ENCODE data around the gene EMILIN2. TPM values are rescaled to one million over a fixed set of nuclear protein-coding genes. Genes with fewer than 3 reads are reported as not detected.

The EMILIN2 gene
- total RNA-seq, 1 experiment from 2014 or later: 11.7 TPM

DNA sequence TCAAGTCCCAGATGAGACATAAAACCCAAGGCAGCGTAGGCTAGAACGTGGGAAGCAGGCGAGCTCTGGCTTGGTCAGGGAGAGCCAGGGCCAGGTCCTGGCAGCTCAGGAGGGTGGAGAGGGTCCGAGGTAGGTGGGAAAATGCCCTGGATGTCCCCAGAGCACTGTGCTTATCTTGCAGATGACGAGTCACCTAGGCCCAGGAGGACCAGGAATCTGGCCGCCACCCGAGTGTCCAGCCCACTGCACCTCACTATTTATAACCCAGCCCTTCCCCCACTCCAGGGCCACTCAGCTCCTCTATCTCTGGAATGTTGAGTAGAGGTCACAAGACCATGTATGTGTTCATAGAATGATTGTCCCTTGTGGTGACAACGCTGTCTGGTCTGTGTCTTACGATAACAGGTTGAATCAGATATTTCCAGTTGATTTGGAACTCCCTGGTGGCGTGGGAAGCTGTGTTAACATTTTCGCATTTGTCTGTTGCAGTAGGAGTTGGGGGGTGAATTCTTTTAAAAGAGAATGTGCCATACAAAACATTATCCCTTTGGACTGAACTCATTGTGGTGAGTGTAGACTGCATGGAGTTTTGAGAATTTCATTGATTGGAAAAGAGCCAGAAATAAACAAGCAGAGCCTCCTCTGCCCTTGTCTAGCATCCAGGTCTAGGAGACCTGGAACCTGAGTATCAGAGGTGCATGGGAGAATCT lies 47.5 kb downstream of the EMILIN2 start:
- DNase-seq (ENCODE audit: low spot score) (no peak), ATAC-seq (no peak)
- Mint-ChIP-seq H3K4me3 (no peak overlapping the region), H3K36me3 (0 out of 2 replicates have a peak, but pooled peaks cover 4% of the 10 kb centered on the region), H3K9me3 (peaks cover 18% of the 10 kb centered on the region), H3K4me1 (peaks cover 12% of the 10 kb centered on the region), H3K27me3 (ENCODE audit: low read depth) (no peaks in the 10 kb centered on the region), H3K27ac (no peak overlapping the region)
- no peak for TF ChIP-seq NFE2L1 (CRISPR knock-in tag; IDR thresholded peaks at IDR 0.05)
- TF ChIP-seq, protein P1, sequence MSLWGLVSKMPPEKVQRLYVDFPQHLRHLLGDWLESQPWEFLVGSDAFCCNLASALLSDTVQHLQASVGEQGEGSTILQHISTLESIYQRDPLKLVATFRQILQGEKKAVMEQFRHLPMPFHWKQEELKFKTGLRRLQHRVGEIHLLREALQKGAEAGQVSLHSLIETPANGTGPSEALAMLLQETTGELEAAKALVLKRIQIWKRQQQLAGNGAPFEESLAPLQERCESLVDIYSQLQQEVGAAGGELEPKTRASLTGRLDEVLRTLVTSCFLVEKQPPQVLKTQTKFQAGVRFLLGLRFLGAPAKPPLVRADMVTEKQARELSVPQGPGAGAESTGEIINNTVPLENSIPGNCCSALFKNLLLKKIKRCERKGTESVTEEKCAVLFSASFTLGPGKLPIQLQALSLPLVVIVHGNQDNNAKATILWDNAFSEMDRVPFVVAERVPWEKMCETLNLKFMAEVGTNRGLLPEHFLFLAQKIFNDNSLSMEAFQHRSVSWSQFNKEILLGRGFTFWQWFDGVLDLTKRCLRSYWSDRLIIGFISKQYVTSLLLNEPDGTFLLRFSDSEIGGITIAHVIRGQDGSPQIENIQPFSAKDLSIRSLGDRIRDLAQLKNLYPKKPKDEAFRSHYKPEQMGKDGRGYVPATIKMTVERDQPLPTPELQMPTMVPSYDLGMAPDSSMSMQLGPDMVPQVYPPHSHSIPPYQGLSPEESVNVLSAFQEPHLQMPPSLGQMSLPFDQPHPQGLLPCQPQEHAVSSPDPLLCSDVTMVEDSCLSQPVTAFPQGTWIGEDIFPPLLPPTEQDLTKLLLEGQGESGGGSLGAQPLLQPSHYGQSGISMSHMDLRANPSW (CRISPR knock-in tag; conservative IDR thresholded peaks at IDR 0.05; ENCODE audit: low read depth): no peak
- TF ChIP-seq SMAD3 (CRISPR knock-in tag; IDR thresholded peaks at IDR 0.05; ENCODE audit: borderline replicate concordance): no peak
- no peak for TF ChIP-seq CBFB (CRISPR knock-in tag; IDR thresholded peaks at IDR 0.05; ENCODE audit: low read depth)
- CTCF ChIA-PET: interaction anchor here (1.6 kb wide), 1 partner anchor 128 kb away, joined by 5 read pairs; no protein-coding TSS in a partner anchor
- POLR2A ChIA-PET: no interaction called here

DNA sequence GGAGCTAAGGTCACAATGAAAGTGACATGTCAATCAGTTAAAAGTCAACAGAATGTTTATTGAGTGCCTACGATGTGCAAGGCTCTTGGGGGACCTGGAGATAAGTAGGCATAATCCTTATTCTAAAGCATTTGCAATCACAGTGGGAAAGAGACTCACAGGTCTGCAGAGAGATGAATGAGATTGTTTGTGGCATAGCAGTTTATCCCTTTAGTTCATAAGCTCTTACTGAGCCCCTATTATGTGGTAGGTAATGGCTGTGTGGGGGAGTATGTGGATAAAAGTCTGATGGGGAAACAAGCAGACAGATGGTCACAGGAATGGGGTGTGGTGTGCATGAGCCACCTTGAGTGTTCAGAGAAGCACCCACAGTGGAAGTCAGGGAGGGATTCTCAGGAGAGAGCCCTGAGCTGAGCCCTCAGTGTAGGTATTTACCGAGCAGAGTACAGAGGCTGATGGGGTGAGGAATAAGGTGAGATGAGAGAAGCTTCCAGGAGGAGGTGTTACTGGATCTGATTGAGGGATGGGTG lies 48.1 kb downstream of the EMILIN2 start:
- Mint-ChIP-seq H3K27ac (no peak overlapping the region), H3K27me3 (ENCODE audit: low read depth) (no peaks in the 10 kb centered on the region), H3K4me3 (no peak overlapping the region), H3K36me3 (0 out of 2 replicates have a peak, but pooled peaks cover 4% of the 10 kb centered on the region), H3K9me3 (peaks cover 18% of the 10 kb centered on the region), H3K4me1 (peaks cover 12% of the 10 kb centered on the region)
- ATAC-seq (no peak), DNase-seq (ENCODE audit: low spot score) (no peak)
- POLR2A ChIA-PET: no interaction called here
- no peak for TF ChIP-seq NR1H2 (CRISPR knock-in tag; IDR thresholded peaks at IDR 0.05)
- TF ChIP-seq GRHL2 (CRISPR knock-in tag; IDR thresholded peaks at IDR 0.05; ENCODE audit: insufficient replicate concordance, severe bottlenecking): no peak
- no peak for TF ChIP-seq CREM (CRISPR knock-in tag; IDR thresholded peaks at IDR 0.05)
- CTCF ChIA-PET: no interaction called here

DNA sequence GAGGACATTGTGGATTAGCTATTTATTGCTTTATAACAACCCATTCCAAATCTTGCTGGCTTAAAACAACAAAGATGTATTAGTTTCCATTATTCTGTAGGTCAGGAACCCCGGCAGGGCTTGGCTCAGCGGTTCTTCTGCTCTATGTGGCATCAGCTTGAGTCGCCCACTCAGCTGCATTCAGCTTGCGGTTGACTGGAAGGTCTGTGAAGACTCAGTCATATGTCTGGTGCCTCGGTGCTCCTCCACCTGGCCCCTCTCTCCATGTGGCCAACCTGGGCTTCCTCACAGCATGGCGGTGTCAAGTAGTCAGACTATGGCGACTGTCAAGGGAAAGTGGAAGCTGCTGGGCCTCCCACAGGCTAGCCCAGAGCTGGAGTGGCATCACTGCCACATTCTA lies 48.6 kb downstream of the EMILIN2 start:
- Mint-ChIP-seq H3K4me1 (peaks cover 16% of the 10 kb centered on the region), H3K36me3 (0 out of 2 replicates have a peak, but pooled peaks cover 4% of the 10 kb centered on the region), H3K27me3 (ENCODE audit: low read depth) (no peaks in the 10 kb centered on the region), H3K9me3 (peaks cover 18% of the 10 kb centered on the region), H3K27ac (no peak overlapping the region), H3K4me3 (no peak overlapping the region)
- DNase-seq (ENCODE audit: low spot score) (no peak), ATAC-seq (no peak)
- ChIA-PET CTCF (no interaction called here), POLR2A (no interaction called here)
- TF ChIP-seq ZNF121 (CRISPR knock-in tag; IDR thresholded peaks at IDR 0.05): no peak
- TF ChIP-seq JUN (CRISPR knock-in tag; IDR thresholded peaks at IDR 0.05): no peak
- TF ChIP-seq IRF2 (CRISPR knock-in tag; IDR thresholded peaks at IDR 0.05; ENCODE audit: borderline replicate concordance, low read depth): no peak
- TF ChIP-seq NFE2L1 (CRISPR knock-in tag; IDR thresholded peaks at IDR 0.05): no peak
- TF ChIP-seq, protein P2, sequence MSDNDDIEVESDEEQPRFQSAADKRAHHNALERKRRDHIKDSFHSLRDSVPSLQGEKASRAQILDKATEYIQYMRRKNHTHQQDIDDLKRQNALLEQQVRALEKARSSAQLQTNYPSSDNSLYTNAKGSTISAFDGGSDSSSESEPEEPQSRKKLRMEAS (CRISPR knock-in tag; IDR thresholded peaks at IDR 0.05): no peak
- no peak for TF ChIP-seq FOXP1 (CRISPR knock-in tag; IDR thresholded peaks at IDR 0.05; ENCODE audit: borderline replicate concordance)
- TF ChIP-seq, protein P3, sequence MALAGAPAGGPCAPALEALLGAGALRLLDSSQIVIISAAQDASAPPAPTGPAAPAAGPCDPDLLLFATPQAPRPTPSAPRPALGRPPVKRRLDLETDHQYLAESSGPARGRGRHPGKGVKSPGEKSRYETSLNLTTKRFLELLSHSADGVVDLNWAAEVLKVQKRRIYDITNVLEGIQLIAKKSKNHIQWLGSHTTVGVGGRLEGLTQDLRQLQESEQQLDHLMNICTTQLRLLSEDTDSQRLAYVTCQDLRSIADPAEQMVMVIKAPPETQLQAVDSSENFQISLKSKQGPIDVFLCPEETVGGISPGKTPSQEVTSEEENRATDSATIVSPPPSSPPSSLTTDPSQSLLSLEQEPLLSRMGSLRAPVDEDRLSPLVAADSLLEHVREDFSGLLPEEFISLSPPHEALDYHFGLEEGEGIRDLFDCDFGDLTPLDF (CRISPR knock-in tag; IDR thresholded peaks at IDR 0.05): no peak

DNA sequence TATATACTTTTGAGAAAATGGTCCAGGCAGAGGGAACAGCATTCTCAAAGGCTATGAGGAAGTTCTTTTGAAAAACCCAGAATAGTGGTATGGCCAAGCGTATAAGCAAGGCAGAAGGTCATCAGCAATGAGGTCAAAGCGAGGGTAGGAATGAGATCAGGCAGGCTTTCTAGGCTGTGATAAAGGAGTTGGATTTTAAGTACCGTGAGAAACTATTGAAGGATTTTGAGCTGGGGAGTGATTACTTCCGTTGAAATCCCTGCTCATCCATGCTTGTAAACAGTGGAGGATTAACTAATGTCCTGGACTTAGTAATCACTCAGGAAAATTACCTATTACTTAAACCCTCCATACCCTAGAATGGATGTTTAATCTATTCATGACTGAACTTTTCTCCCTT lies 50.2 kb downstream of the EMILIN2 start:
- CTCF ChIA-PET: interaction anchor here (0.6 kb wide), 1 partner anchor 51 kb away, joined by 3 read pairs; no protein-coding TSS in a partner anchor
- POLR2A ChIA-PET: interaction anchor here (0.6 kb wide), 1 partner anchor 66 kb away, joined by 4 read pairs; no protein-coding TSS in a partner anchor
- Mint-ChIP-seq H3K36me3 (0 out of 2 replicates have a peak, but pooled peaks cover 4% of the 10 kb centered on the region), H3K27me3 (ENCODE audit: low read depth) (no peaks in the 10 kb centered on the region), H3K4me1 (peaks cover 22% of the 10 kb centered on the region), H3K27ac (no peak overlapping the region), H3K9me3 (peaks cover 12% of the 10 kb centered on the region), H3K4me3 (no peak overlapping the region)
- ATAC-seq: no peak
- DNase-seq (ENCODE audit: low spot score): no peak
- no peak for TF ChIP-seq ATF1 (CRISPR knock-in tag; IDR thresholded peaks at IDR 0.05)
- no peak for TF ChIP-seq GTF2I (CRISPR knock-in tag; conservative IDR thresholded peaks at IDR 0.05)
- no peak for TF ChIP-seq NR3C1 (CRISPR knock-in tag; conservative IDR thresholded peaks at IDR 0.05; ENCODE audit: low read depth)
- TF ChIP-seq ZNF219 (CRISPR knock-in tag; IDR thresholded peaks at IDR 0.05; ENCODE audit: borderline replicate concordance): no peak
- no peak for TF ChIP-seq NFYB (CRISPR knock-in tag; conservative IDR thresholded peaks at IDR 0.05; ENCODE audit: low read depth)
- TF ChIP-seq ETV6 (CRISPR knock-in tag; IDR thresholded peaks at IDR 0.05): no peak
- TF ChIP-seq, protein P4, sequence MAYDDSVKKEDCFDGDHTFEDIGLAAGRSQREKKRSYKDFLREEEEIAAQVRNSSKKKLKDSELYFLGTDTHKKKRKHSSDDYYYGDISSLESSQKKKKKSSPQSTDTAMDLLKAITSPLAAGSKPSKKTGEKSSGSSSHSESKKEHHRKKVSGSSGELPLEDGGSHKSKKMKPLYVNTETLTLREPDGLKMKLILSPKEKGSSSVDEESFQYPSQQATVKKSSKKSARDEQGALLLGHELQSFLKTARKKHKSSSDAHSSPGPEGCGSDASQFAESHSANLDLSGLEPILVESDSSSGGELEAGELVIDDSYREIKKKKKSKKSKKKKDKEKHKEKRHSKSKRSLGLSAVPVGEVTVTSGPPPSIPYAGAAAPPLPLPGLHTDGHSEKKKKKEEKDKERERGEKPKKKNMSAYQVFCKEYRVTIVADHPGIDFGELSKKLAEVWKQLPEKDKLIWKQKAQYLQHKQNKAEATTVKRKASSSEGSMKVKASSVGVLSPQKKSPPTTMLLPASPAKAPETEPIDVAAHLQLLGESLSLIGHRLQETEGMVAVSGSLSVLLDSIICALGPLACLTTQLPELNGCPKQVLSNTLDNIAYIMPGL (CRISPR knock-in tag; IDR thresholded peaks at IDR 0.05): no peak
- no peak for TF ChIP-seq GABPB1 (CRISPR knock-in tag; IDR thresholded peaks at IDR 0.05)
- no peak for TF ChIP-seq ZNF232 (CRISPR knock-in tag; IDR thresholded peaks at IDR 0.05)
- no peak for TF ChIP-seq OVOL2 (CRISPR knock-in tag; IDR thresholded peaks at IDR 0.05; ENCODE audit: borderline replicate concordance)
- no peak for TF ChIP-seq KAT7 (CRISPR knock-in tag; IDR thresholded peaks at IDR 0.05; ENCODE audit: borderline replicate concordance)
- no peak for TF ChIP-seq SMAD3 (CRISPR knock-in tag; IDR thresholded peaks at IDR 0.05; ENCODE audit: borderline replicate concordance)
- no peak for TF ChIP-seq CREM (CRISPR knock-in tag; IDR thresholded peaks at IDR 0.05)

All from WTC11 (cell line).